CD4-positive, alpha-beta T cell treated with Interferon gamma for 1 hour (primary cell): ENCODE data around the gene CYB5B.

Experiments
- DNase-seq: peaks from one replicate; pipeline ENCODE4 v3.0.0-alpha.2; 2020

Gene CYB5B, protein sequence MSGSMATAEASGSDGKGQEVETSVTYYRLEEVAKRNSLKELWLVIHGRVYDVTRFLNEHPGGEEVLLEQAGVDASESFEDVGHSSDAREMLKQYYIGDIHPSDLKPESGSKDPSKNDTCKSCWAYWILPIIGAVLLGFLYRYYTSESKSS

DNA sequence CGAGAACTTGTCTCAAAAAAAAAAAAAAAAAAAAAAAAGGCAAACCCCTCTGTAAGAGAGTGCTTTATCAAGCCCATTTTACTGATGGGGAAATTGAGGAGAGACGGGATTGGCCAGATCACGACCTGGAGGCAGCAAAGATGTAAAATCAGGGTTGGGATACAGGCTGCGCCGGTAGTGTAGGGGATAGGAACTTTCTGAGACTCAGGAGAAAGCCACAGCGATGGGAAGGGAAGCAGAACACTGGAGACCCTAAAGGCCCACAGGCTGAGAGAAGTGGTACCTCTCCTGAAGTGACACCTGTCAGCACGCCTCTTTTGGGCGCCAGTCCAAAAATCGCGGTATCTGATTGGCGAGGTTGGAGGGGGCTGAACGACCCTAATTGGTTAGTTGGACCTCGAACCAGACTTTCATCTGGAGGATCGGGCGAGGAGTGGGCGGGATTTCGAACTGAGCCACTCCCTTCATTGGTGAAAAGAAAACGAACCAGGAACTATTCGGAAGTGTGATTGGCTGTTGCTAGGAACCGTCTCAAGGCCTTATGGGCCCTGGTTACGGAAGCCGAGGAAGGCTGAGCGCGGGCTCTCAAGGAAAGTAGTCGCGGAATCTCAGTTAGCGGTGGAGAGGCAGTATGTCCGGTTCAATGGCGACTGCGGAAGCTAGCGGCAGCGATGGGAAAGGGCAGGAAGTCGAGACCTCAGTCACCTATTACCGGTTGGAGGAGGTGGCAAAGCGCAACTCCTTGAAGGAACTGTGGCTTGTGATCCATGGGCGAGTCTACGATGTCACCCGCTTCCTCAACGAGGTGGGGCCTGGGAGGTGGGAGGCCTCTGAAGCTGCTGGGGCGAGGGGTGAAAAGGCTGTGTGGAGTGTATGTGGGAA, at the start of gene CYB5B:
Gene CYB5B (plus strand): TSS at position 567 of the 882 bp plus-strand sequence. CDS start 65 bp downstream, at position 632.
- peak; percentile 96 for DNase-seq

DNA sequence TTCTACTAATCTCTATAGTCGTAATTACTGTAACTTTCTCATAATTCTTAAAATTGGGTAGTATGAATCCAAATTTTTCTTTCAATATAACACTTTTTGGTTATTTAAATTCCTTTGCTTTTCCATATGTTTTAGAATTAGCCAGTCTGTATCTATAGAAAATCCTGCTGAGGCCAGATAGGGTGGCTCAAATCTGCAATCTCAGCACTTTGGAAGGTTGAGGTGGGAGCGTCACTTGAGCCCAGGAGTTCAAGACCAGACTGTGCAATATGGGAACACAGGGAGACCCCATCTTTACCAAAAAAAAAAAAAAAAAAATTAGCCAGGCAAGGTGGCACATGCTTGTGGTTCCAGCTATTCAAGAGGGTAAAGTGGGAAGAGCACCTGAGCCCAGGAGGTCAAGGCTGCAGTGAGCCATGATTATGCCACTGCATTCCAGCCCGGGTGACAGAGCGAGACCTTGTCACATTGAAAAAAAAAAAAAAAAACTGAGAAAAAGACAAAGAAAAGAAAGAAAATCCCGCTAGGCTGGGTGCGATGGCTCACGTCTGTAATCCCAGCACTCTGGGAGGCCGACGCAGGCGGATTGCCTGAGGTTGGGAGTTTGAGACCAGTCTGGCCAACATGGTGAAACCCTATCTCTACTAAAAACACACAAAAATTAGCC, 47.9 kb upstream of the CYB5B start:
- DNase-seq: no peak

DNA sequence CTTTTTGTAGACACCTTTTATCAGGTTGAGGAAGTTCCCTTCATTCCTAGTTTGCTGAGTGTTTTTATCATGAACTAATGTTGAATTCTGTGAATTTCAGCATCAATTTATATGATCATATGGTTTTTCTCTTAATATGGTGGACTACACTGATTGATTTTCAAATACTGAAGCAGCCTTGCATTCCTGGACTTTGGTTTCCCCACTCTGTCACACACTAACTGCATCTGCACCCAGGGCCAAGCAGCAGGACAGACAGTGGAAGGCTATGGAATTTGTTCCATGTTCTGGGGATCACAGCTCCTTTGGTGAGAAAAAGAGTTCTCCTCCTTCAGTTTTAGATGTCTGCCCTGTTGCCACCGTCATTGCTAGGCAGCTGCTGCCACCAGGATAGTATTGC, 46.4 kb upstream of the CYB5B start:
- DNase-seq: no peak

DNA sequence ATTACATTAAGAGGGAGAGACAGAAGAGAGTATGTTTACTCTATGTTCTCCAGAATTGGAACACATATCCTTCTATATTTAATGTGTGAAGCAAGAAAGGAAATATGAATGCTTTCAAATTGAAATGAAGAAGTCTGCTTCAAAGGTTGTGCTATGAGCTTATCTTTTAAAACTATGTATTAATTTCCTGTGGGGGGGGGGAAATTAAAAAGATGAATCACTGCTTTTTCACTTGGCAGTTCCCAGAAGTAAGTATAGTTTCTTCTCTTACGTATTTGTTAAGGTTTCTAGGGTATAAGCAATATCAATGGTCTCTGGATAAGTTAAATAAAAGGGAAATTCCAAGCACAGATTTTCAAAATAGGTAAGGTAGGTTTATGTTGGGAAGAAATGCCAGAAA, 45.7 kb upstream of the CYB5B start:
- DNase-seq: no peak

DNA sequence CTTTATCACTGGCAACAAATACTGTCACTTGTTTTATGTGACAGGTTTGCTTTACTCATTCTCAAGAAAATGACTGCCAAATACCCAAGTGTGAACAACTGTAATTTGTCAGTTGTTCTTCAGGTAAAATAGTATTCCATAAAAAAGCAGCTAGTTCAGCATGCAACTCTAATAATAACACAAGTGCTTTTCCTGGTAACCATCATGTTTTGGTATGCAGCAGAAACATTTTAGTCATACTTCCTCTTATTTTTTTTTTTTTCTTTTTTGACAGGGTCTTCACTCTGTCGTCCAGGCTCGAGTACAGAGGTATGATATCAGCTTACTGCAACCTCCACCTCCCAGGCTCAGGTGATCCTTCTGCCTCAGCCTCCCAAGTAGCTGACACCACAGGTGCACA, 43.2 kb upstream of the CYB5B start:
- DNase-seq: no peak

DNA sequence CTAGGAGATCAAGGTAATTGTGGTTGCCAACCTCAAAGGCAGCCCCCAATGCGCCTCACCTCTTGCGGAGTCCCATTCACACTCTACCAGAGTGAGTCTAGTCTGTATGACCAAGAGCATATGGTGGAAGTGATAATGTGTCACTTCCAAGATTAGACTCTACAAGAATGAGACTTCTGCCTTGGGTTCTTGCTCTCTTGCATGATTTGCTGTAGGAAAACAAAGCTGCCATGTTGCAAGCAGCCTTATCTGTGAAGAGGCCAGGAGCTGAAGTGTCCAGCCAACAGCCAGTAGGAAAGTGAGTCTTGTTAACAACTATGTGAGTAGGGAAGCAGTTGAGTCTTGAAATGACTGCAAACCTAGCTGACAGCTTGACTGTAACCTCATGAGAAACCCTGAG, 42.0 kb upstream of the CYB5B start:
- DNase-seq: no peak

DNA sequence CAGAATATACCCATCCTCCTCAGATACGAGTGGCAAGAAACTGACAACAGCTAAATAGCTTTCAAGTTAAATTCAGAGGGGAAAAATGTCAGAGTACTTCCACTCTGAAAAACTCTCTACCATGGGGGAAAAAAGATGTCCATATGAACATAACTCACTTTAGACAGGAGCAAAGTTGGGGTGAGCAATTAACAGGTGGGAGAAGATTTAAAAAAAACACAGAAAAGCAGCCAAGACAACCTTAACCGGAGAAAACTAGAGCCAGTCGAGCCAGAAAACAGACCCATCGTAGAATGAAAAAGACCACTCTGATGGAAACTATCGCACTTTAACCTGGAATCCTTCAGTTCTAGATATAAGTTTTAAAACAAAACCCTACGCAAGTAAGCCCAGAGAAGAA, 39.4 kb upstream of the CYB5B start:
- no peak for DNase-seq

DNA sequence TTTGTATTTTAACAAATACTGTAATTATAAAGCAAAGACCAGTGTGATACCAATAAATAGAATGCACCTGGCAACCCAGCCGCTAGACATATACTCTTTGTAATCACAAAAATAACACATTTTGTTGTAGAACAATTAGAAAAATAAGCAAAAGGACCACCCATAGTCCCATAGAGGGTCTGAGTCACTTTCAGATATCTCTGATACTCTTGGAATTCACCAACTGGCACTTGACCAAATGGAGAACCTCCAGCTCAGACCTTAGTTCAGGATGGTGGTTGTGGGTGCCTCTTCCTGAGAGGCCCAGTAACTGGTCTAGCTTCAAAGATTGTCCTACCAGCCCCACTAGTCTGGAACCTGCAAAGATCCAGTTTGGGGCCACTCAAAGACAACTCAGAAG, 37.8 kb upstream of the CYB5B start:
- no peak for DNase-seq

DNA sequence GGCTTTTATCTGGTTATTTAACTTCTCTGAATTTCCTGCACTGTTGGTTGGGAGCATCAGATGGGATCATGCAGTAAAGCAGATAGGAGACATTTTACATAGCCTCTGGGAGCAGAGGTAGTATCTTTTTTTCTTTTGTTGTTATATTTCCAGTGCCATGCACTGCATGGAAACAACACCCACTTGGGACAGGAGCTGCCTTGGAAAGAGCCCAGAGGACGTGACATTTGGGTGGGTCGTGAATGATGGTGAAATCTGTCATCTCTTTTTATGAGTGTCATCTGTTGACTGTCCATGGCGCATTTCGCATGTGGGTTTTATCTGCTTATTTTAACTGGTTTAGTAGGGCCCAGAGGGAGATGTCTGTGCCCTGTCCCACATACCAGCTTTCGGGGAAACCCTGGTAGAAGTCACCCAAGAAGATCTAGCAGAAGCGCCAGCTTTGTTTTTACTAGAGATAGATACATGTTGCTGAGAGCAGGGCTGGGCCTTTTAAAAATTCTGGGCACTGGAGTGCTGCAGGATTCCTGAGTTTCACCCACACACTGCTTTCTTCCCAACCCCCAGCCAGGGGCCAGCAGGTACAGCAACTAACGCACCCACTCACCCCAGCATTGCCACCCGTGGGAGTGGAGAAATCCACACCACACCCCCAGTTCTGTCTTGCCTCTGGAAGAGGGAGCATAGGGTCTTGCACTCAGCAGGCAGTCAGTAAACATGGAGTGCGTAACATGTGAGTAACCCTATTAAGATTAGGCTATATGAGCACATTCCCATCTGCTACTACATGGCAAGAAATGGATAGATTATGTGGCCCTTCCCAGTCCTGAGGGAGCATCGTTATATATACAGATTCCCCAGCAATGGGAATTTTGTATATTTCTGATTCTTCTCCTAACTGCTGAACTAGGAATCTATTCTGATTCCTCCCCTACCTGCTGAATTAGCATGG, 30.2 kb upstream of the CYB5B start:
- no peak for DNase-seq

DNA sequence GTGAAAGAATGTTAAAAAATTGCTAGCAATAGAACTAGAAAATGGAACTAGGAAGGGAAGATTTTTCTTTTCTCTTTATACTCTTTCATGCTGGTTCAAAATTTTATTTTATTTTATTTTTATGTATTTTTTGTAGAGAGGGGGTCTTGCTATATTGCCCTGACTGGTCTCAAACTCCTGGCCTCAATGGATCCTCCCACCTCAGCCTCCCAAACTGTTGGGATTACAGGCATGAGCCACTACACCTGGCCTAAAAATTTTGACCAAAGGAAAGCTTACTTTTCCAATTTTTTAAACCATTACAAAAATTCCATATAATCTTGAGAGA, 28.6 kb upstream of the CYB5B start:
- no peak for DNase-seq

DNA sequence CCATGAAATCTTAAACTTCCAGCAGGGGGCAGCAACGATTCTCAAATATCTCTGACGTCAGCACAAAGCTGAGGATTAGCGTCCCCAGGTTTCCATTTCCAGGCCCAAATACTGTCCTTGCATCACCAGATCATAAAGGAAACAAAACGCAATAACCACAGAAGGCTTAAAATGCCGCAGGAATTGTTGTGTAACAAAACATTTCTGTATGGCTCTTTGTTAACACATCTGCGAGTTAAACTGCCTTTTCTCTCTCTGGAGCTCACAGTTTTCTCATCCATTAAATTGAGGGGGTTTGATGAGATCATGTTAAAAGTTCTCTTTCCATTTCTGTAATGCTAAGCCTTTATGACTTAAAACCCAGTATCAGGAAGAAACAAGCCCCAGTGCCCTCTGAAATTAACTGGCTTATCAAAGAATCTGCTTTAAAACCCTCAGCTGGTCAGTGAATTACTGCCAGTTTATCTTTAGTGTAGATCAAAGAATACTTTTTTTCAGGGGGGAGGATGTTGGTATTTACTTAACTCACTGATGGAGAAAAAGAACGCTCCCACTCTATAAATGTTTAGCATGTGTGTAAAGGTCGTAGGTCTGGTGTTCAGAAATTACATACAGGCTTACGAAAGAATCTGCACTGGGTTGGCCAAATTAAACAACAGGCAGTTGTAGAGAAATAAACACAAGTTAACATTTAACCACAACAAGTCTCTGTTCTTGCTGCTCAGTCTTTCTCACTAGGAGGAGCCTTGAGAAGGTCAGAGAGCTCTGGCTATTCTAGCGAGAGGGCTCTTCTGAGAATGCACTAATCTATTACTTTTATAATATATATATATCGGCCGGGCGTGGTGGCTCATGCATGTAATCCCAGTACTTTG, 28.0 kb upstream of the CYB5B start:
- DNase-seq: peak; percentile 59

DNA sequence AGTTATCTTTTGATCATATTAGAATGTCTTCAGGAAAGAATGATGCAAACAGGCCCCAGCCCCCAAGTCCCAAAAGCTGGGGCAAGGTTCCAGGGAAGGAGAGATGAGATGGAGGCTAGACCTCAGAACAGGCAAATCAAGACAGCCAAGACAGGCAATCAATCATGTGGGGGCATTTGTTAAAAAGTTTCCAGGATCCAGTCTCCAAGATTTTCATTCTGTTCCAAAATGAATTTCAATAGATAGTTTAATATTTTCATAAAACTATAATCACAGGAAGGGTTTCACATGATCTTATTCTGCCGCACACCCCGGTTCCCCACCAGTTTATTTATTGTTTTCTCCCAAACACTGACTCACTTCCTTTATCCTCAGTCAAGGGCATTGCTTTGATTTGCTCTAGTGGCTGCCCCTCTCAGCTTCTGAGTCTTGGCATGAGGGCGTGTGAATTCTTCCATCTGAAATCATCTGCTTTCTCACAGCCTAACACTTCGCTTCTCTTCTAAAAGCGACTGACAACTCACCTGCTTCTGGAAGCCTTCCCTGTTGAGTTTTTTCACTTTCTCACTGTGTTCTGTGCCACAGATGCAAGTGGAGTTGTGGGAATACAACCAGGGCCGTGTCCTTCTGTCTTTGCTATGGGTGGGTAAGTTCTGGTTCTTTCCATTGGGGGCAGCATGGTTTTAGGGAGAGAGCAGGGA, 26.4 kb upstream of the CYB5B start:
- no peak for DNase-seq

DNA sequence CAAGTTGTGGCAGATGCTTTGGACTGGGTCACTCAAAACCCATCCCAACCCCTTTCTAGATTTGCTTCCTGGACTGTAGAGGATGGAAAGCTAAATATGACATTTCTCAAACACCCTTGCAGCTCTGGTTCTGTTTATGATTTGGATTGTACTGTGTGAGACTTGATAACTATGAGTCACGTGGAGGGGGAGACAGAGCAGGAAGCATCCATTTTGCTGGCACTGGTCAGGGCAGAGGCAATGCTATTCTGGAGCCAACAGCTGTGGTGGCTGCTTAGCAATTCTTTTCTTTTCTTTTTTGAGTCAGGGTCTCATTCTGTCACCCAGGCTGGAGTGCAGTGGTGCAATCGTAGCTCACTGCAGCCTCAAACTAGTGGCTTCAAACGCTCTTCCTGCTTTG, 25.1 kb upstream of the CYB5B start:
- no peak for DNase-seq

DNA sequence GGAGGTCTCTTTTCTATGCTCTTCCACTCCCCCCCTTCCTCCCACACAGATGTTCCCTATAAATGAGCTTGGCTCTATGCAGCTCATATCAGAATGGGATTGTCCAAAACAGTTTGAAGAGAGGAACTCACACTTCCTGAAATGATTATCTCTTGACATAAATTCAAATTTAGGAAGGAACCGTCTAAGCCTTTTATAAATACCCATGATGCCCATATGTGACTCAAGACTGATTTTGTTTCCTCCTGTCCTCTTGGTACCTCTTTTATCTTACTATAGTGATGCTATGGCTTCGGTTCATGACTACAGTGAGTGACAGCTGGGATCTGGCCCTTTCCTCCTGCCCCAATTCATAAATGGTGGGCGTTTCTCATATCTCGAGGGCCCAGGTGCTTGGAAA, 22.0 kb upstream of the CYB5B start:
- no peak for DNase-seq

DNA sequence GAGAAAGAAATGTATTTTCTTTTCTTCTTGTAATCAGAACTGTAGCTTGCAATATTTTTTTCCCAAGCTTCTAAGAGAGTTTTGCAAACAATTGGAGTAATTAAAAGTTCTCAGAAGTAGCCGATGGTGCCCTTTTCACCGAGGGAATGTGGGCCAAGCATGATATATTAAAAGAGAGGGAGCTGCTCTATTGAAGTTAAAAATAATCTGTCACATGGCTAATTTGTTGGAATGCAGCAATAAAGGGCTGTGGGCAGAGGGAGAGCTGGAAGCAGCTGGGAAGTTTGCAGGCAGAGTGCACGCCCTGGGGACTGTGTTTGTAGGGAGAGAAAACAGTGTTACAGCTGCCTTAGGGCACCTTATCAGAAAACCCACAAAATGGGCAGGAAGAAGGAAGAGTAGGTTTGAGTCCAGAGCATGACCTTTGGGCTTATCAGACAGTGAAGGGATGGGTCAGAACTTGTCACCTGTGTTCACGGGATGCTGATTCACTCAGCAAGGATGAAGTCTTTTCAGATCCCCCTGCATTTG, 20.1 kb upstream of the CYB5B start:
- no peak for DNase-seq

DNA sequence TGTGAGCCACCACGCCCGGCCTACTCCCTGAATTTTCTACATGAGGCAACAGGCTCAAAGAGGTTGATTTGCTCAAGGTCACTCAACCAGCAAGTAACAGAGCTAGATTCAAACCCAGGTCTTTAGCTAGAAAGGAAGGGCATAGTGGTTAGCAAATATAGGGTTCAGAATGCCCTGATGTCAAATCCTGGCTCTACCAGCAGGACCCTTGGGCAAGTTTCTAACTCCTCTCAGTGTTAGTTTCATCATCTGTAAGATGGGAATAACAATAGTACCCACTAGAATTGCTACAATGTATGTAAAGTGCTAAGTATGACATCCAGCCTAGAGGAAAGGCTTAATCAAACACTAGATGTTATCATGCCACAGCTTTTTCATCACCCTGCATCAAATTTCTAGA, 19.1 kb upstream of the CYB5B start:
- no peak for DNase-seq

DNA sequence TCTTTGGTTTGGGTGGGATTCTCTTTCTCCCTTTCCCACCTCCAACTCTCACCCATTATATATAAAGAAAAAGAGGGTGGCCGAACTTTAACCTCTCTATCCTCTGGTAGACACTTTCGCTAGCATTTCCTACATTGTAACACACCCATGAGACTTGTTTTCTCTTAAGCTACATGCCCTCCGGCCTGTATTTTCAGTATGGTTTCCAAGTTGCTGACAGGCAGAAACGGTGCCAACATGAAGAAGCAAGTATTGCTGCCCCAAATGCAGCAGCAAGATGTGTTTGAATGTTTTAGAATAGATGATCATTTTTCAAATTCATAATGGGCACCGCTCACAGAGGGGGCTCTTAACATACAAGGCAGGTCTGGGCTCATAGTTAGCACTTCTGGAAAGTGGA, 18.7 kb upstream of the CYB5B start:
- DNase-seq: no peak

DNA sequence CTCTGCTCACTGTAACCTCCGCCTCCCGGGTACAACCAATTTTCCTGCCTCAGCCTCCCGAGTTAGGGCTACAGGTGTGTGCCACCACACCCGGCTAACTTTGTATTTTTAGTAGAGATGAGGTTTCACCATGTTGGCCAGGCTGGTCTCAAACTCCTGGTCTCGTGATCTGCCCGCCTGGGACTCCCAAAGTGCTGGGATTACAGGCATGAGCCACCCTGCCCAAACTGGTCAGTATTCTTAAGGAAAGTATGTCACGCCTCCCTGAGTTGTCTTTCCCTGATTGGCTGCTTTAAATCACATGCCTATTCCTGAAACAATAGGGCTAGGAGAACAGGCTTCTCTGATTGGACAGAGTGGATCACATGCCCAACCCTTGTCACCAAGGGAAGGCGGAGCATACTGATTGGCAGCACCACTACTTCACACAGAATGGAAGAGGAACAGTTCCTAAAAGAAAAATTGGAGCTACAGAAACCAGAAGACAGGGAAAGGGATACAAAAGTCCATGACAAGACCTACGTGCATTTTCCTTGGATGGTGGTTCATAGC, 17.6 kb upstream of the CYB5B start:
- DNase-seq: no peak

DNA sequence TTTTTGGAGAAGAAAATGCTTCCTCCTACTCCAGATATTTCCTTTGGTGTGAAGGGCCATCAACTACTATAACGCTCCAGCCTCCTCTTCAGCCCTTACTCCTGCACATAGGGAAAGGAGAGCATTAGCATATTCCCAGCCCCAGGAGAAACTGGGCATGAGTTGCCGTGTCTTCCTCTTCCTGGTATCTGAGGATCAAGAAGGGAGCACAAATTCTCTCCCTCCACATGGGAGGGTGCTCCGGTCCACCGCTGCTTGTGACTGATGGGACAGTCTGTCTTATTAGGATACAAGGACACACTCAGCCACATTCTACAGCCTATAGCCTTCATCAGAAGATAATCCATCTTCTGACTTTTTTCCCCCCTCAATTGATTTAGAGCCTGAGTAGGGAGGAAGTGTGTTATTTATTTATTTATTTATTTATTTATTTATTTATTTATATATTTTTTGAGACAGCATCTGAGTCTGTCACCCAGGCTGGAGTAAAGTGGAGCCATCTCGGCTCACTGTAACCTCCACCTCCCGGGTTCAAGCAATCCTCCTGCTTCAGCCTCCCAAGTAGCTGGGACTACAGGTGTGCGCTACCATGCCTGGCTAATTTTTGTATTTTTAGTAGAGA, 16.6 kb upstream of the CYB5B start:
- no peak for DNase-seq

DNA sequence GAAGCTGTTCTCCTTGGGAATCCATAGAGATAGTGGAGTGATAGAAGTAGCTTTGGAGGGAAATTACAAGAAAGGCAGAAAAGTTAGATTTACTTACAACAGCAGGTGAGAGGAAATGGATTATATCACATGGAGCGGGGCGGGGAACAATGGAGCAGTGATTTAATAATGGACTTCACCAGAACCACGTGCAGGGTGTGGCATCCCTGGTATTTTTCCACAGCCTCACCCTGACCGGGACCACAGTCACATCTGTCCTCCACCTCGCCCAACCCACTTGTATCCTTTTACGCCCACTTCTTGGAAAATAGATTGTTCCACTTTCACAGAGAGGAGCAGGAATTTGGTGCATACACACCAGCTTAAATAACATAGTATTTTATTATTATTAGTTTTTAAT, 15.9 kb upstream of the CYB5B start:
- DNase-seq: no peak
